G401 (cell line): Measurements from ENCODE around the gene RPS6KA5. TPM values are rescaled to one million over a fixed set of nuclear protein-coding genes. Genes with fewer than 3 reads are reported as not detected.
A peak's percentile ranks its signal among the peaks of the same experiment; 100 is the strongest.

Experiments
- DNase-seq: peaks from one replicate; pipeline ENCODE4 v3.0.0-alpha.2; 2015; ENCODE audit warnings: low spot score
- in situ Hi-C: cut with HindIII; loops from 2 replicates; pipeline ENCODE4 v1.10.0; 2016; ENCODE audit warnings: low sequenced_read_pairs, mixed read lengths
- total RNA-seq: library from RNA; depleted of rRNA; stranded (reverse); fragments of >200 nt; shearing (Covaris generic); gene quantifications from 2 replicates; pipeline ENCODE4 v1.2.3, GENCODE V29; 2014; rRNA removed

Gene RPS6KA5
- total RNA-seq, 1 experiment from 2014 or later = 0.78 TPM

DNA sequence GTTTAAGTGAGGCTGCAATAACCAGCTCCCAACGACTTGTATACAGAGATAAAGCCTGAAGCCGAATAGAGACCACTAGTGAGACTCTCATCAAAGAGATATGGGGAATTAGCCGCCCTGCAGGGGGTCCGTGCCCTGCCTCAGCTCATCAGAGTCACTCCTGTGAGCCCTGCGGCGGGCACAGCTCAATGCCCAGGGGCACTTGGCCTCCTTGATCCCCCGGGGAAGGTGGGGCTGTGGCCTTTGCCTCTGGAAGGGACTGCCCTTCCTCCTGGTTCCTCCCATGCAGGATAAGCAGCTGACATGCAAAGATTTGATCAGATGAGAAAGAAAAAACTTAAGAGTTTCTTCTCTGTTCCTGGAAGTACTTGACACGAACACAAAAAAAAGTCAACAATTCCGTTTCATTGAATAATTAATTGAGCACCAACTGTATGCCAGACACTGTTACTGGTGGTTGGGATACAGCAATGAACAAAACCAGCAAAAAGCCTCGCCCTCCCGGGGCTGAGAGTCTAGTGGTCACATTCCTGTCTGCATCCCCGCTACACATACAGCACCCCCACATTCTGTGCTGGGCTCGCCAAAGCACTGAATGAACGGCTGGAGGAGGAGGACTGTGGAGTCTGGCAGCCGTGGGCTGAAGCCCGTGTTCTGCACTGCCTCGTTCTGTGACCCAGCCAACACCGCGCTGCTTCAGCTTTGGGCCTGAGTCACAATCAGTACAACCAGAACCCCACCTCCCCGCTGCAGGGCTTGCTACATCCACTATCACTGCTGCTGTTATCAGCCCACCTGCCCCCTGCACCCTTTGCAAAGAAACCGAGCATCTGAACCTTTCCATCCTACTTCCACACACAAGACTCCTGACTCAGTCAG lies 254.5 kb downstream of the RPS6KA5 start:
- in situ Hi-C loops = no loop called here
- peak; percentile 78 for DNase-seq

DNA sequence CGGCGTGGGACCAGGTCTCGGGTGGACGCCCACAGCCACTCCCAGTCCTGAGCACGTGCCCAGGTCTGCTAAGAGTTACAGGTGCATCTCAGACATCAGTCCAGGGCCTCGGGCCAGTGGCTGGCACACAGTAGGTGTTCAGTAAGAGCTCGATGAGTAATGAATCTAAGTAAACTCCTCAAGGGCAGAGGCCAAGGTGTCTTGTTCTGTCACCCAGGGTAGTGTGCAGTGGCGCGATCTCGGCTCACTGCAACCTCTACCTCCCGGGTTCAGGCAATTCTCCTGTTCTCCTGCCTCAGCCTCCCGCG lies 255.4 kb downstream of the RPS6KA5 start:
- DNase-seq = no peak
- in situ Hi-C loops = no loop called here

DNA sequence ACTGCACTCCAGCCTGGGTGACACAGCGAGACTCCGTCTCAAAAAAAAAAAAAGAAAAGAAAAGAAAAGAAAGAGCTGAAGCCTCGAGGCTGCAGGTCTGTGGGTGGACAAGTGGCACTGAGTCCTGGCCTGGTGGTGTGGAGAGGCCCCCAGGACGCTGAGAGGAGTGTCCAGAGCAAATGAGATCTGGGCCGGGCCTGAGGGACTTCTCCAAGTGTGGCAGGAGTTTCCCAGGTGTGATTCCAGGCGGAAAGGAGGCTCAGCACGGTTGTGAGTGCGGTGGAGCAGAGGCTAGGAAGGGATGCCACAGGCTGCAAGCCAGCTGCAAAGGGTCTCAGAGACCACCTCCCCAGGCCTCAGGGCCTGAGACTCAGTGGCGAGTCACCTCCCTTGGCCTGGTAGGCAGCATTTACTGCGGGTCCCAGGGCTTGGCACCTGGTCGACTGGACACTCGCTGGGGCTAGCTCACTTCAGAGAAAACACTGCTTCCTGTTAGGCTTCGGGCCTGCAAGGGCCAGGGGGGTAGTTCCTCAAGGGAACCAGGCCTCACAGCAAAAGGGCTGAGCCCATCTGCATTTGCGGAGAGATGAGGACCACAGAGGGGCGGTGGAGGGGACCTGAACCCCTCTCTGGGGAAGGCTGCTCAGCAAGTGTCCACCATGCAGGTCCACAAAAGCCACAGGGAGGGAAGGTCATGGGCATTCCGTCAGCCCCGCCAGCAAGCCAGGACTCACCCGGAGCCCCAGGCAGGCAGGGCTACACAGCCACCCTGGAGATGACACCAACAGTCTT lies 256.0 kb downstream of the RPS6KA5 start:
- DNase-seq = no peak
- in situ Hi-C loops = no loop called here

DNA sequence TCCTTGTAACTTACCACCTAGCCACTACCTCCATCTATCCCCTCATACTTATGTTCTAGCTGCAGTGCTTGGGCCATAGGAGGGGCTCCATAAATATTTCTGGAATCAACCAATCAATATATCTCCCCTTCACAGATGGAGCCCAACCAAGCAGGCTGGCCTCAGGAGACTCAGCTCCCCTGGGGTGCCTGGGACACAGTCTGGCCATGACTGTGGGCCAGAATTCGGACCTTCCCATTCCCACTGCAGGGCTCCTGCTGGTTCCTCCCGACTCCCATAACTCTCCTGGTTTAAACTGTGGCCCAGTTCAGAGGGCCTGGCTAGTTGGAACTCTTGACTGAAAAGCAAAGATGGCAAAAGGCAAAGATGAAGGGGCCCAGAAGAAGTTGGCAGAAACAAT lies 257.2 kb downstream of the RPS6KA5 start:
- no peak for DNase-seq
- in situ Hi-C loops = no loop called here

DNA sequence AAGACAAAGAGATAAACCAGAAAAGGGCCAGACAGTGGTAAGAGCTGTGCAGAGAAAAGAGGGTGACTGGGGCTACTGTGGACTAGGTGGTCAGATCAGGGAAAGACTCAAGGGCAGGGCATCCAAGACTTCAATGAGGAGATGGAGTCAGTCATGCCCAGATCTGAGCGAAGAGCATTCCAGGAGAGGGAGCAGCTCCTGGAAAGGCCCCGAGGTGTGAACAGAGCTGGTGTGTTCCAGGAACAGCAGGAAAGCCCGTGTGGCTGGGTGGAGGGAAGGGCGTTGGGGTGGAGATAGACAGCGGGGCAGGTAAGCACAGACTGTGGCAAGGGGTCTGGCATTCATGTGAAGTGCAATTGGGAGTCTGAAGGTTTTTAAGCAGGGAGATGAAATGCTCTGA lies 261.0 kb downstream of the RPS6KA5 start:
- DNase-seq = no peak
- in situ Hi-C loops = no loop called here

DNA sequence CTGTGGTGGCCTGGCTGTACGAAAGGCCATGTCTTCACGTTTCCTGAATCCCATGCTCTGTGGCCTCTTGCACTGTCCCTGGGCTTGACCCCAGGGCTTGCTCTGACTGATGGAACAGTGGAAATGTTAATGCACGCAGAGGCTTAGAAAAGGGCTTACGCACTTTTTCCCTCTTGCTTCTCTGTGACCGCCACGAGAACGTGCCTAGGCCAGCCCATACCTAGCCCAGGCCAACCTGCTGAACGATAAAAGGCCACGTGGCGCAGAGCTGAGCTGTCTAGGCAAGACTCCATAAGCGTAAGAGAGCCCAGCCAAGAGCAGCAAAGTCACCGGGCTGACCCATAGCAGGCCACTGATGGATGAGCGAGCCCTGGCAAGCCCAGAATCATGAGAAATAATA lies 262.5 kb downstream of the RPS6KA5 start:
- in situ Hi-C loops = no loop called here
- DNase-seq = no peak

Other genes with a start within 250 kb of the RPS6KA5 start
- gene TTC7B, start 244.2 kb downstream of the RPS6KA5 start, total RNA-seq = 30.3 and 32.5 TPM in 2 replicates
- gene DGLUCY, start 53.4 kb upstream of the RPS6KA5 start, total RNA-seq = 58.9 and 91.4 TPM in 2 replicates
- 0.55 and 3.5 TPM in 2 replicates for gene GPR68, start 184.1 kb upstream of the RPS6KA5 start, total RNA-seq